DOHH2 (cell line): ENCODE data around the gene STARD6.
A peak's percentile ranks its signal among the peaks of the same experiment; 100 is the strongest.

Experiments
- H3F3A ChIP-seq: fragments of 200-600 bp; sonication (generic), shearing (Covaris generic); 2 replicates; pipeline ENCODE4 v1.6.0; 2016; ENCODE audit warnings: antibody characterized with exemption, mild to moderate bottlenecking; ENCODE audit not compliant: control insufficient read depth, insufficient read depth
- H3K27ac ChIP-seq: fragments of 200-600 bp; sonication (generic); 2 replicates; pipeline ENCODE4 v1.5.1; 2014; ENCODE audit warnings: low read depth, mild to moderate bottlenecking, low read length, moderate library complexity
- H3K27me3 ChIP-seq: fragments of 200-600 bp; sonication (generic); 2 replicates; pipeline ENCODE4 v1.6.1; 2014; ENCODE audit warnings: mild to moderate bottlenecking, low read length, mixed read lengths; ENCODE audit not compliant: control insufficient read depth
- H3K36me3 ChIP-seq: fragments of 200-600 bp; sonication (generic); 2 replicates; pipeline ENCODE4 v1.6.1; 2014; ENCODE audit warnings: mild to moderate bottlenecking, low read length, moderate library complexity, mixed read lengths; ENCODE audit not compliant: control insufficient read depth
- H3K4me1 ChIP-seq: fragments of 200-600 bp; sonication (generic); 2 replicates; pipeline ENCODE4 v1.6.1; 2014; ENCODE audit warnings: mild to moderate bottlenecking, low read length, mixed read lengths; ENCODE audit not compliant: control insufficient read depth
- H3K4me2 ChIP-seq: fragments of 200-600 bp; sonication (generic); 2 replicates; pipeline ENCODE4 v1.6.0; 2014; ENCODE audit warnings: mild to moderate bottlenecking, low read length, moderate library complexity
- H3K4me3 ChIP-seq: fragments of 200-600 bp; sonication (generic); 2 replicates; pipeline ENCODE4 v1.5.1; 2014; ENCODE audit warnings: mild to moderate bottlenecking, low read length, mixed read lengths
- H3K79me2 ChIP-seq: fragments of 200-600 bp; sonication (generic); 2 replicates; pipeline ENCODE4 v1.6.1; 2014; ENCODE audit warnings: mild to moderate bottlenecking, low read length, mixed read lengths; ENCODE audit not compliant: control insufficient read depth
- H3K9me2 ChIP-seq: fragments of 200-600 bp; sonication (generic); replicated peaks from 2 replicates; pipeline ENCODE4 v1.6.1; 2014; ENCODE audit warnings: mild to moderate bottlenecking, low read length, mixed read lengths; ENCODE audit not compliant: control insufficient read depth
- H3K9me3 ChIP-seq: fragments of 200-600 bp; sonication (generic); 2 replicates; pipeline ENCODE4 v1.6.1; 2014; ENCODE audit warnings: antibody characterized with exemption, low read length, mixed read lengths; ENCODE audit not compliant: control insufficient read depth, insufficient read depth
- H4K20me1 ChIP-seq: fragments of 200-600 bp; sonication (generic); 2 replicates; pipeline ENCODE4 v1.6.0; 2014; ENCODE audit warnings: low read depth, mild to moderate bottlenecking, antibody characterized with exemption, low read length, moderate library complexity; ENCODE audit not compliant: control insufficient read depth, insufficient read depth
- EZH2phosphoT487 ChIP-seq: fragments of 200-600 bp; sonication (generic); IDR thresholded peaks from 2 replicates; pipeline ENCODE4 v1.6.1; 2017; ENCODE audit warnings: borderline replicate concordance, mild to moderate bottlenecking, antibody characterized with exemption, low read length, moderate library complexity, mixed read lengths
- TF ChIP-seq, protein P1 (sequence below): fragments of 200-600 bp; sonication (generic); IDR thresholded peaks from one replicate; pipeline ENCODE4 v1.5.1; 2014; ENCODE audit warnings: antibody characterized with exemption, mild to moderate bottlenecking, low read depth, low read length; ENCODE audit not compliant: poor library complexity, severe bottlenecking

Gene STARD6

DNA sequence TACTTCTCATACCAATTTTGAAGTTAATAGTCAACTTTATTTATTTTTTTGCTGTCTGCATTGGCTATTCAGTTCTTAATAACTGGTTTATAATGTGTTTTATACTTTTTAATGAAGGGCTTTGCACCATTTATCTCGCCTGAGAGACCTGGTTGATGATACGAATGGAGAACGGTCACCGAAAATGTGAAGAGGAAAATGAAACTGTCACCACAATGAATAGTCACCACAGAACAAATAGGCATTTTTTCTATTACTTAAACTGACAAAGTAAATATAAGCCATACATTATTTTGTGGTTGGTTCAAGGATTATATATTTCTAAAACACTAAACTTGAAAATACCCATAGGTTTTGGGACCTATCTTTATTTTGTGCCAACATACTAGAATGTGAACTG is 20.4 kb upstream of the STARD6 start:
- Histone ChIP-seq H3K36me3 (peaks cover 50% of the 10 kb centered on the region), H3K4me2 (no peak overlapping the region), H3K9me3 (no peaks in the 10 kb centered on the region), H3K4me3 (no peak overlapping the region), H3K4me1 (no peaks in the 10 kb centered on the region), H4K20me1 (no peaks in the 10 kb centered on the region), H3K27me3 (no peaks in the 10 kb centered on the region), H3K79me2 (no peaks in the 10 kb centered on the region), H3K27ac (no peak overlapping the region), H3F3A (no peaks in the 10 kb centered on the region), H3K9me2 (no peaks in the 10 kb centered on the region)
- TF ChIP-seq, protein P1, sequence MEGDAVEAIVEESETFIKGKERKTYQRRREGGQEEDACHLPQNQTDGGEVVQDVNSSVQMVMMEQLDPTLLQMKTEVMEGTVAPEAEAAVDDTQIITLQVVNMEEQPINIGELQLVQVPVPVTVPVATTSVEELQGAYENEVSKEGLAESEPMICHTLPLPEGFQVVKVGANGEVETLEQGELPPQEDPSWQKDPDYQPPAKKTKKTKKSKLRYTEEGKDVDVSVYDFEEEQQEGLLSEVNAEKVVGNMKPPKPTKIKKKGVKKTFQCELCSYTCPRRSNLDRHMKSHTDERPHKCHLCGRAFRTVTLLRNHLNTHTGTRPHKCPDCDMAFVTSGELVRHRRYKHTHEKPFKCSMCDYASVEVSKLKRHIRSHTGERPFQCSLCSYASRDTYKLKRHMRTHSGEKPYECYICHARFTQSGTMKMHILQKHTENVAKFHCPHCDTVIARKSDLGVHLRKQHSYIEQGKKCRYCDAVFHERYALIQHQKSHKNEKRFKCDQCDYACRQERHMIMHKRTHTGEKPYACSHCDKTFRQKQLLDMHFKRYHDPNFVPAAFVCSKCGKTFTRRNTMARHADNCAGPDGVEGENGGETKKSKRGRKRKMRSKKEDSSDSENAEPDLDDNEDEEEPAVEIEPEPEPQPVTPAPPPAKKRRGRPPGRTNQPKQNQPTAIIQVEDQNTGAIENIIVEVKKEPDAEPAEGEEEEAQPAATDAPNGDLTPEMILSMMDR = no peak
- no peak for TF ChIP-seq EZH2phosphoT487

DNA sequence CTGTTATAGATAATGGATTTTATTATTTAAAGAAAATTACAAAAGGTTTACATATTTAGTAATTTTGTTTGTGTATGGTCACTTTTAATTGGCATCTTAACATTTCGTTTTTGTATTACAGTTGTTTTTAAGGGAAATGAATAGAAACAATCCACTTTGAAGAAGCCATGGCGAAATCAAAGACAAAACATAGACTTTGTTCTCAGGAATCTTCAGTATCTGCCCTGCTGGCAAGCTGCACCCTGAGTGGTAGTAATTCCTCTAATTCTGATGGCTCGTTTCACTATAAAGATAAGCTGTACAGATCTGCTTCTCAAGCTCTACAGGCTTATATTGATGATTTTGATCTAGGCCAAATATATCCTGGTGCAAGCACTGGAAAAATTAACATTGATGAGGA is 2.7 kb upstream of the STARD6 start:
- Histone ChIP-seq H3K4me3 (no peak overlapping the region), H3K9me3 (no peaks in the 10 kb centered on the region), H3K4me1 (peaks cover 21% of the 10 kb centered on the region), H3K9me2 (no peaks in the 10 kb centered on the region), H3K79me2 (peaks cover 25% of the 10 kb centered on the region), H3K4me2 (no peak overlapping the region), H4K20me1 (no peaks in the 10 kb centered on the region), H3K27ac (no peak overlapping the region), H3K27me3 (no peaks in the 10 kb centered on the region), H3F3A (no peaks in the 10 kb centered on the region), H3K36me3 (peaks cover 51% of the 10 kb centered on the region)
- TF ChIP-seq, protein P1 = no peak
- TF ChIP-seq EZH2phosphoT487 = no peak

DNA sequence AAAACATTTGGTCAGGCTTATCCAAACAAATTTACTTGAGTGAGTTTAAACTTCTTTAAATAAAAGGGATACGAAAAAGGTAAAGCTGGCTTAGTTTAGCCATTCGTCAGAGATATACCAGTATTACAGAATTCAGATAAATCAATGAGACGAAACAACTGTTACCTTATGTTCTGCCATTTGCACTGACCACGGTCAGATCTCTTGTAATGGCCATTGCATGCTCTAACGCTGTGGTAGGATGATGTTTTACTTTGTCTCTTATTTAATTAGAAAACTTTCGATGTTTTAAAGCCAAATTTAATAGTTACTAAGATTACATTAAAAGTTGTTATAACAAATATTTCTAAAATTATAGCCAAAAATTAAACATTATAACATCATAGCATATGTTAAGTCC is 1.6 kb upstream of the STARD6 start:
- H3K79me2 ChIP-seq = peaks cover 25% of the 10 kb centered on the region
- H3K4me3 ChIP-seq = peak overlapping the region; percentile 81
- peaks cover 21% of the 10 kb centered on the region for H3K4me1 ChIP-seq
- TF ChIP-seq, protein P1 = no peak
- TF ChIP-seq EZH2phosphoT487 = no peak
- H3F3A ChIP-seq = no peaks in the 10 kb centered on the region
- no peaks in the 10 kb centered on the region for H3K9me3 ChIP-seq
- H3K27ac ChIP-seq = no peak overlapping the region
- no peaks in the 10 kb centered on the region for H3K27me3 ChIP-seq
- H3K36me3 ChIP-seq = peaks cover 45% of the 10 kb centered on the region
- H3K4me2 ChIP-seq = peak overlapping the region; percentile 86
- H4K20me1 ChIP-seq = no peaks in the 10 kb centered on the region
- no peaks in the 10 kb centered on the region for H3K9me2 ChIP-seq
